HCT116 (cell line): ENCODE measurements around the gene DDX56. TPM values are rescaled to one million over a fixed set of nuclear protein-coding genes. Genes with fewer than 3 reads are reported as not detected.

ENCODE experiments used
- ATAC-seq: fragments of 200-7000 bp; cut with Tn5 transposase; 2 replicates; pipeline ENCODE4 v1.9.1; 2020; ENCODE audit warnings: mild to moderate bottlenecking, moderate library complexity
- BruUV-seq: library from RNA; stranded (reverse); fragments of 400-500 nt; replicated peaks from 2 replicates; lab custom pipeline; 2021; lab: Mats Ljungman, UMichigan
- CTCF ChIA-PET: fragments of 300-600 bp; sonication (Branson Sonifier 250); formaldehyde crosslinking; loops from one replicate; lab custom pipeline; 2021; ENCODE audit warnings: antibody characterized with exemption; lab: Charles Lee
- POLR2A ChIA-PET: fragments of 300-600, 350-600 bp; sonication (Branson Sonifier 250); formaldehyde crosslinking; loops from one replicate; lab custom pipeline; 2021; ENCODE audit warnings: antibody characterized with exemption; lab: Charles Lee
- RAD21 ChIA-PET, 2 experiments: fragments of 300-600 bp; sonication (Branson Sonifier 250); formaldehyde crosslinking; loops; one replicate each; lab custom pipeline; 2023; ENCODE audit warnings: low total read pairs in 2 of 2; ENCODE audit not compliant: uncharacterized antibody in 2 of 2, unreplicated experiment in 2 of 2, low non-redundant PET in 1 of 2; lab: Charles Lee
- DNase-seq: peaks from one replicate; pipeline ENCODE4 v3.0.0-alpha.2; 2010; ENCODE audit warnings: low read depth, low spot score
- H2AFZ ChIP-seq: fragments of 200-600 bp; shearing (Covaris generic), sonication (generic); 2 replicates; pipeline ENCODE4 v1.6.1; 2017; ENCODE audit warnings: low read depth, mixed run types, mixed read lengths, antibody characterized with exemption, low read length; ENCODE audit not compliant: poor library complexity, severe bottlenecking
- H3K27ac ChIP-seq: 2 replicates; pipeline ENCODE4 v1.5.1; 2012; ENCODE audit warnings: low read depth, low read length
- H3K27me3 ChIP-seq: fragments of 200-600 bp; sonication (generic); 2 replicates; pipeline ENCODE4 v1.6.1; 2016; ENCODE audit warnings: mixed run types, low read length, mixed read lengths; ENCODE audit not compliant: insufficient read depth
- H3K36me3 ChIP-seq, 2 experiments: fragments of 200-500 bp in 1 of 2; fragments of 200-600 bp in 1 of 2; sonication (Bioruptor generic) in 1 of 2; sonication (generic) in 1 of 2; 2 replicates each; pipeline versions ENCODE4 v1.5.1 to v1.6.1; 2014 to 2016; ENCODE audit warnings: low read length in 2 of 2, inconsistent platforms in 1 of 2, mixed read lengths in 1 of 2, mixed run types in 1 of 2; ENCODE audit not compliant: insufficient read depth in 2 of 2, control insufficient read depth in 1 of 2
- H3K4me1 ChIP-seq, 2 experiments: fragments of 200-600 bp in 1 of 2; sonication (generic) in 1 of 2; 2 replicates each; pipeline versions ENCODE4 v1.5.1 to v1.6.1; 2012 to 2017; ENCODE audit warnings: low read length in 2 of 2, inconsistent platforms in 1 of 2, mild to moderate bottlenecking in 1 of 2, mixed read lengths in 1 of 2, mixed run types in 1 of 2, moderate library complexity in 1 of 2; ENCODE audit not compliant: insufficient read depth in 2 of 2, control insufficient read depth in 1 of 2
- H3K4me2 ChIP-seq: fragments of 200-600 bp; sonication (generic); 2 replicates; pipeline ENCODE4 v1.6.1; 2017; ENCODE audit warnings: mixed run types, low read length, mixed read lengths
- H3K4me3 ChIP-seq, 2 experiments: fragments of 200-600 bp in 1 of 2; sonication (generic) in 1 of 2; replicated peaks in 1 of 2; 2 replicates each; pipeline ENCODE4 v1.5.1; 2011 to 2016; ENCODE audit warnings: low read length in 2 of 2, control low read depth in 1 of 2, low read depth in 1 of 2, mild to moderate bottlenecking in 1 of 2, mixed read lengths in 1 of 2, mixed run types in 1 of 2
- H3K79me2 ChIP-seq: fragments of 200-600 bp; sonication (generic); 2 replicates; pipeline ENCODE4 v1.6.1; 2017; ENCODE audit warnings: mild to moderate bottlenecking, mixed run types, low read length, moderate library complexity, mixed read lengths; ENCODE audit not compliant: insufficient read depth
- H3K9ac ChIP-seq: fragments of 200-600 bp; sonication (generic); 2 replicates; pipeline ENCODE4 v1.6.1; 2016; ENCODE audit warnings: low read length, mixed read lengths
- H3K9me2 ChIP-seq: fragments of 200-600 bp; sonication (generic), shearing (Covaris generic); 2 replicates; pipeline ENCODE4 v1.6.1; 2017; ENCODE audit warnings: mixed run types, mild to moderate bottlenecking, moderate library complexity; ENCODE audit not compliant: insufficient read depth
- H3K9me3 ChIP-seq, 2 experiments: fragments of 200-500 bp in 1 of 2; fragments of 200-600 bp in 1 of 2; sonication (Bioruptor generic) in 1 of 2; sonication (generic) in 1 of 2; 2 replicates each; pipeline ENCODE4 v1.6.1; 2014 to 2017; ENCODE audit warnings: low read length in 2 of 2, mixed read lengths in 2 of 2, inconsistent platforms in 1 of 2, low read depth in 1 of 2, mild to moderate bottlenecking in 1 of 2, mixed run types in 1 of 2, moderate library complexity in 1 of 2; ENCODE audit not compliant: control insufficient read depth in 1 of 2, insufficient read depth in 1 of 2
- H4K20me1 ChIP-seq: fragments of 200-600 bp; sonication (generic), shearing (Covaris generic); 2 replicates; pipeline ENCODE4 v1.6.1; 2017; ENCODE audit warnings: mixed run types, mild to moderate bottlenecking, moderate library complexity; ENCODE audit not compliant: insufficient read depth
- ATF3 ChIP-seq: IDR thresholded peaks from 2 replicates; pipeline ENCODE4 v1.6.1; 2012
- CTCF ChIP-seq, 3 experiments: fragments of 200-600 bp in 1 of 3; sonication (generic) in 1 of 3; IDR thresholded peaks in 2 of 3; conservative IDR thresholded peaks in 1 of 3; 2 replicates each; pipeline ENCODE4 v1.5.1; 2012 to 2017; ENCODE audit warnings: low read depth in 2 of 3, low read length in 2 of 3, antibody characterized with exemption in 1 of 3, borderline replicate concordance in 1 of 3, control low read depth in 1 of 3, mild to moderate bottlenecking in 1 of 3, mixed read lengths in 1 of 3, mixed run types in 1 of 3, moderate library complexity in 1 of 3; ENCODE audit not compliant: insufficient read depth in 1 of 3
- ELF1 ChIP-seq: IDR thresholded peaks from 2 replicates; pipeline ENCODE4 v1.6.1; 2012; ENCODE audit warnings: low read depth, borderline replicate concordance
- FOSL1 ChIP-seq: IDR thresholded peaks from 2 replicates; pipeline ENCODE4 v1.6.1; 2012; ENCODE audit warnings: low read depth
- POLR2A ChIP-seq: IDR thresholded peaks from 2 replicates; pipeline ENCODE4 v1.7.0; 2011; ENCODE audit warnings: borderline replicate concordance; ENCODE audit not compliant: insufficient read depth, insufficient read length; ENCODE audit errors: extremely low read depth
- RAD21 ChIP-seq: IDR thresholded peaks from 2 replicates; pipeline ENCODE4 v1.6.1; 2012; ENCODE audit warnings: low read depth, mild to moderate bottlenecking
- SIN3A ChIP-seq: IDR thresholded peaks from 2 replicates; pipeline ENCODE4 v1.6.1; 2012; ENCODE audit warnings: low read depth
- intact Hi-C: fragments of 100-400 bp; cut with micrococcal nuclease; formaldehyde crosslinking; loops from 2 replicates; pipeline ENCODE4 v1.10.0; 2022
- total RNA-seq: library from RNA; stranded (reverse); gene quantifications from one replicate; pipeline ENCODE4 v1.2.1, GENCODE V29; 2021; ENCODE audit not compliant: unreplicated experiment

Gene DDX56
- total RNA-seq, 1 experiment from 2014 or later = 119 TPM

GRCh38 chr7:44574287-44574872 lies 672 bp upstream of the DDX56 start:
- peaks cover 42 to 48% of the 10 kb centered on the region in 2 experiments for H3K36me3 ChIP-seq

More at GRCh38 chr7:44574287-44574872, 672 bp upstream of the DDX56 start:
- Histone ChIP-seq H3K4me2 (peak overlapping the region; percentile 84), H3K9me2 (no peaks in the 10 kb centered on the region), H3K4me1 (peaks cover 11 to 20% of the 10 kb centered on the region in 2 experiments; a peak in 3 of 4 replicates), H3K9ac (peak overlapping the region; percentile 86), H3K4me3 (peak overlapping the region; percentile 83 to 88), H3K27me3 (no peaks in the 10 kb centered on the region), H3K9me3 (no peaks in the 10 kb centered on the region), H4K20me1 (no peaks in the 10 kb centered on the region; the same call in 1 of the 2 replicates), H2AFZ (no peak overlapping the region), H3K27ac (peak overlapping the region; percentile 81), H3K79me2 (peaks cover 79% of the 10 kb centered on the region)
- no peak for DNase-seq
- ChIA-PET CTCF (interaction anchor here (0.6 to 1.0 kb wide), 4 partner anchors 8 to 274 kb away, joined by 3 to 15 read pairs (median 4); partner anchors contain the start of gene H2AZ2), POLR2A (interaction anchor here (0.8 to 1.7 kb wide), 3 partner anchors 8 to 307 kb away, joined by 3 to 14 read pairs (median 3); partner anchors contain the start of gene TMED4), RAD21 (interaction anchor here (0.5 to 0.6 kb wide), 2 partner anchors 13 to 66 kb away, joined by 3 to 4 read pairs; no protein-coding TSS in a partner anchor)
- no peak for TF ChIP-seq POLR2A
- no peak for TF ChIP-seq ATF3
- no peak for TF ChIP-seq FOSL1
- no peak for TF ChIP-seq CTCF (IDR thresholded peaks at IDR 0.05 in 2 of 3, conservative IDR thresholded peaks at IDR 0.05 in 1 of 3; ENCODE audit: borderline replicate concordance in 1 of 3, insufficient read depth in 1 of 3, low read depth in 2 of 3, low read length in 2 of 3)
- no peak for TF ChIP-seq ELF1
- TF ChIP-seq SIN3A = no peak
- no peak for TF ChIP-seq RAD21
- ATAC-seq = no peak
- intact Hi-C loops = no loop called here
- TSS peak; percentile 77 for BruUV-seq
